Epithelial cell of proximal tubule (primary cell): ENCODE results near the gene MB21D2. TPM values are rescaled to one million over a fixed set of nuclear protein-coding genes. Genes with fewer than 3 reads are reported as not detected.

Source experiments
- DNase-seq: peaks from one replicate; pipeline ENCODE4 v3.0.0-alpha.2; 2011; ENCODE audit warnings: low read depth
- H3K4me3 ChIP-seq: 2 replicates; pipeline ENCODE4 v1.5.1; 2011; ENCODE audit warnings: low read depth, mild to moderate bottlenecking, low read length
- total RNA-seq: library from RNA; depleted of rRNA; stranded (reverse); fragments of >200 nt; gene quantifications from 2 replicates; pipeline ENCODE4 v1.2.3, GENCODE V29; 2015
- TF ChIP-seq, protein P1 (sequence below): conservative IDR thresholded peaks from 2 replicates; pipeline ENCODE4 v1.5.1; 2012; ENCODE audit warnings: low read depth, mild to moderate bottlenecking, low read length

Gene MB21D2
- total RNA-seq, 1 donor from 2014 or later, result 17.7 TPM

DNA sequence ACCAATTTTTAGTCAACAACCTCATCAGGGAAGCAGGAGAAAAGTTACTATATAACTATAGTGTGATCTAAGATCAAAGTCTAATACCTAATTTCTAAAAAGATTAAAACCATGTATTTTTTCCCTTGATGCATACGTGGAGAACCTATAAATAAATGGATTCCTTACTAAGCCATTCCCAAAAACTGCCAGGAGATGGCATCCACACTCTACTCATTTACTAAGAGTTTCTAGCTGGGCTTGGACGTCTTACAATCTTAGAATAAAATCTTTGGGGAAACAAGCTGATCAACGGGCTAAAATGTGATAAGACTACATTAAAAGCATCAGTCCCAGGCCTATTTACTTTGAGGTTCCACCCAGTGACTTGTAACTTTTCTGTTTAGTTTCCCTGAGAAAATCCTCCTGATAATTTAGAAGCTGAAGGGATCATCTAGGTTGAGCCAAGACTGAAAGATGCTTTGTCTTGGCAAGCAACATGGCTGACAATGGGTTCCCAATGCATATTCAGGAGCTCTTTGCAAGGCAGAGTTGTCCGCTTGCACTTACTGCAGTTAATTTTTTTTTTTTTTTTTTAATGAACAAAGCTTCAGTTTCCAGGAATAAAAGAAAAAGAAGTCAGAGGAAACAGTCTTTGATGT lies 104.8 kb downstream of the MB21D2 start:
- H3K4me3 ChIP-seq, result no peak overlapping the region
- TF ChIP-seq, protein P1, sequence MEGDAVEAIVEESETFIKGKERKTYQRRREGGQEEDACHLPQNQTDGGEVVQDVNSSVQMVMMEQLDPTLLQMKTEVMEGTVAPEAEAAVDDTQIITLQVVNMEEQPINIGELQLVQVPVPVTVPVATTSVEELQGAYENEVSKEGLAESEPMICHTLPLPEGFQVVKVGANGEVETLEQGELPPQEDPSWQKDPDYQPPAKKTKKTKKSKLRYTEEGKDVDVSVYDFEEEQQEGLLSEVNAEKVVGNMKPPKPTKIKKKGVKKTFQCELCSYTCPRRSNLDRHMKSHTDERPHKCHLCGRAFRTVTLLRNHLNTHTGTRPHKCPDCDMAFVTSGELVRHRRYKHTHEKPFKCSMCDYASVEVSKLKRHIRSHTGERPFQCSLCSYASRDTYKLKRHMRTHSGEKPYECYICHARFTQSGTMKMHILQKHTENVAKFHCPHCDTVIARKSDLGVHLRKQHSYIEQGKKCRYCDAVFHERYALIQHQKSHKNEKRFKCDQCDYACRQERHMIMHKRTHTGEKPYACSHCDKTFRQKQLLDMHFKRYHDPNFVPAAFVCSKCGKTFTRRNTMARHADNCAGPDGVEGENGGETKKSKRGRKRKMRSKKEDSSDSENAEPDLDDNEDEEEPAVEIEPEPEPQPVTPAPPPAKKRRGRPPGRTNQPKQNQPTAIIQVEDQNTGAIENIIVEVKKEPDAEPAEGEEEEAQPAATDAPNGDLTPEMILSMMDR, result peak; percentile 76
- DNase-seq, result no peak

DNA sequence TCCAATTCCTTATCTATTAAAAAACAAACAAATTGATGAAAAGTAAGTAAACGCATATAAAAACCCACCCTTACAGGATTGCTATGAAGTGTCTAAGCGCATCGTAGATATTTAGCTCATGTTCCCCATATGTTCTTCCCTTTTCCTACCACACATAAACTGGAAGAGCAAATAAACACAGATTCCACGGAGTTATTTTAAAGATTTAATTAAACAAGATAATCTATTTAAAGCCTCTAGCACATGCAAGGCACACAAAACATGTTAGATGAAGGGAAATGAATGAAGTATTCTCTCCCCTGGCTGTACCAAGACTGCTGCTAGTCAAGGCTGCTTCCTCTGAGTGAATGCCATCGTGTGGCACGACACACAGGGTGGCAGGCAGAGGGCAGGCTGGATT lies 111.9 kb downstream of the MB21D2 start:
- TF ChIP-seq, protein P1, result no peak
- DNase-seq, result no peak
- H3K4me3 ChIP-seq, result no peak overlapping the region

DNA sequence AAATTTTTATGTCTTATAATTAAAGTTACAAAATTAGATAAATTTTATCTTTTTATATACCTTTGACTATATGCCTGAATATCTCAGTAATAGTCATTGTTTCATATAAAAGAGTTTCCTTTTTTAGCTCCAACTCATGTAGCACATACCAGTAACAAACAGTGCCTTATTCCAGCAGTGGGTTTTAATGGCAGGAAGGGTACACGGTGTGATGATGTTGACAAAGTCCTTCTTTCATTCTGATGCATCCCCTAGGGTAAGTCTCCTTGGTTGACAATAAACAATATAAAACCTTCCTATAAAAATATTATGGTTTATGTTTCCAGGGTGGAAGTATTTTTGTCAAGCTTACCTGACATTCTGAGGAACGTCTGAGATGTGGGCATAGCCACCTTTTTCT lies 113.2 kb downstream of the MB21D2 start:
- H3K4me3 ChIP-seq, result no peak overlapping the region
- TF ChIP-seq, protein P1, result no peak
- DNase-seq, result no peak

DNA sequence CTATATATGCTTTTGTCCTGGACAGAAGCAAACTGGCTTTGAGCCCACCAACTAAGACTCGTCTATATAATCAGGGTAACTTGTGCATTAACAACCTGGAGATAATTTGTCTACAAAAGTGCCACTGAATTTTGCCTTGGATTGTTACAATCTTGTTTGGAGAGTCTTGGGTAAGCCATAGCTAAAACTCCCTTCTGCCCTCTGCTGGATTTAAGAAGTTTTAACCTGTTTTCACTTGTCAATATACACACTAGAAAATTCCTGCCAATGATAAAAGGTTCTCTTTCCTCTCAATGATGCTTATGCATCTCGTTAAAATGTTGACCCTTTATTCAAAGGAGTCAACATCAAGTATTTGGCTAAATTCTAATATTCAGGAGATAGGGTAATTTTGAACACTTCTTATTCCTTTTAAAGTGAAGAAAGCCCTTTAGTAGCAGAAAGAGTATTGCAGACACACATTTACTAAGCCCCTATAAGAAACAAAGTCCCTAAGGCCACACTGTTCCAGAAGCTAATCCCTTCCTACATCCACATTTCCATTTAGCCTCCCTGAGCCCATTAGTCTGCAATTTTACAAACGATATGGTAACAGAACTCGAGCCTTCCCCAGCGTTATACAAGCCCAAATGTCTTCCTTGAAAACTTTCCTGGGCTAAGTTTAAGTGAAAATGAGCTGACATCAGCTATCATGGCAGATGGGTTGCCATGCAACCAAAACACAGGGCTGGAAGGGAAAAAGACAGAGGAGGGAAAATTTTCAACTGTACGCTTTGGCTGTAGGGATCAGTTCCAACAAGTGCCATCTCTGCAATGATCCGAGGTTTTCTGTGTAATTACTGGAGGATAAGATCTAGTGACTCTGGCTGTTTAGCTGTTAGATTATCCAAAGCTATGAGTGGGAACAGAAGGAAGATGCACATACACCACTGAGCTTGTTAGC lies 114.4 kb downstream of the MB21D2 start:
- no peak overlapping the region for H3K4me3 ChIP-seq
- DNase-seq, result peak; percentile 16
- TF ChIP-seq, protein P1, result peak; percentile 73

DNA sequence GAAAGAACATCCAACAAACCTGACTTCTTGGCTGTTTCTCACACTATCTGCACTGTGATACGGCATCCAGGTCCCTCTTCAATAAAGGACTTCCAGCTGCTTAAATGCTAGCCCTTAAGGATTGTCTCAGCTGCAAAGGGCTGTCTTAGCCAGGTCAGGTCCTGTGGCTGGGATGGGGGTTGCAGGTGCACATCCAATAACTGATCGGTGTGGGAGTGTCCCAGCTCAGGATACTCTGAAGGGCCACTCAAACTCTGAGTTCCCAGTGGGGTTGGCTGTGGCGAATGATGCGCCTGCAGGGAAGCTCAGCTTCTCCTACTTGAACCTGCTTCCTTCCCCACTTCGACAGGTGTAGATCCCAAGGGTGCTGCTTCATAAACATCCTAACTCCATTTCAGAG lies 115.7 kb downstream of the MB21D2 start:
- no peak for DNase-seq
- TF ChIP-seq, protein P1, result no peak

DNA sequence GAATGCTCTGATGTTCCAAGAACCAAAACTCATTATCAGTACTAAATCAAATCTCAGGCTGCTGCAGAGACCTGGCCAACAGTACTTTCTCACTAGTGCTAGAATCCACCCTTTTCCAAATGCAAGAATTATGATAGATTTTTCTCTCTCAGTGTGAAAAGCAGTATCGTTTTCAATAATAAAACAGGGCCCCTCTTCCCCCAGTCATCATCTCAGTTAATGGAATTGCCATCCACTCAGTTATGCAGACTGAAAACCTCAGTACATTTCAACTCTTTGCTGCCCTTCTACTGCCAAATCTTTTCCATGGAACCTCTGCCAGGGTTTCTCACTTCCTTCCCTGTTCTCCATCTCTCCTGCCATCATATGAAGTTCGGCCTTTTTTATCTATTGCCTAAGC lies 117.9 kb downstream of the MB21D2 start:
- H3K4me3 ChIP-seq, result no peak overlapping the region
- no peak for DNase-seq
- TF ChIP-seq, protein P1, result no peak

More for the DNA sequence above, 115.7 kb downstream of the MB21D2 start:
- no peak overlapping the region for H3K4me3 ChIP-seq
